Uterus (tissue), 4 donors: ENCODE results near the gene NTN4. TPM values are rescaled to one million over a fixed set of nuclear protein-coding genes. Genes with fewer than 3 reads are reported as not detected.
"Not testable (repeated sequence)": the region's sequence is repeated elsewhere in the genome, so short reads cannot be mapped to it uniquely, and the experiment has no call there.

Source experiments
- DNase-seq, 2 donors: peaks; one replicate each; pipeline ENCODE4 v3.0.0-alpha.2; 2019 to 2020
- H3K27ac ChIP-seq, 2 donors: fragments of 200-600 bp; sonication (generic); 1 replicate in 1 of 2; 2 replicates in 1 of 2; pipeline ENCODE4 v1.5.1; 2016 to 2018
- H3K27me3 ChIP-seq, 2 donors: fragments of 200-600 bp; sonication (generic); one replicate each; pipeline ENCODE4 v1.5.1; 2018 to 2019; ENCODE audit warnings: control low read depth in 1 of 2
- H3K36me3 ChIP-seq, 2 donors: fragments of 200-600 bp; sonication (generic); one replicate each; pipeline ENCODE4 v1.5.1; 2019; ENCODE audit warnings: control low read depth in 1 of 2
- H3K4me1 ChIP-seq, 2 donors: fragments of 200-600 bp; sonication (generic); one replicate each; pipeline ENCODE4 v1.5.1; 2018 to 2019; ENCODE audit warnings: control low read depth in 1 of 2
- H3K4me3 ChIP-seq, 2 donors: fragments of 200-600 bp; sonication (generic); 1 replicate in 1 of 2; 2 replicates in 1 of 2; pipeline ENCODE4 v1.5.1; 2018 to 2019; ENCODE audit warnings: mild to moderate bottlenecking in 1 of 2
- H3K9me3 ChIP-seq, 2 donors: fragments of 200-600 bp; sonication (generic); one replicate each; pipeline ENCODE4 v1.5.1; 2019; ENCODE audit warnings: control low read depth in 1 of 2
- CTCF ChIP-seq, 4 experiments: fragments of 200-600 bp in 2 of 4; fragments of 450-650 bp in 2 of 4; sonication (generic) in 2 of 4; IDR thresholded peaks; one replicate each; pipeline ENCODE4 v1.5.1; 2016 to 2019; ENCODE audit warnings: antibody characterized with exemption in 4 of 4, mild to moderate bottlenecking in 2 of 4, moderate library complexity in 1 of 4
- POLR2A ChIP-seq, 2 donors: fragments of 450-650 bp; IDR thresholded peaks; one replicate each; pipeline ENCODE4 v1.6.1; 2016; ENCODE audit warnings: antibody characterized with exemption in 2 of 2, mild to moderate bottlenecking in 1 of 2, moderate library complexity in 1 of 2
- intact Hi-C: fragments of 100-400 bp; cut with DNase I; formaldehyde crosslinking; loops from one replicate; pipeline ENCODE4 v1.15.1; 2023; ENCODE audit warnings: low total_unique reads
- total RNA-seq, 4 donors: library from RNA; depleted of rRNA in 3 of 4; stranded (reverse); fragments of >200 nt in 3 of 4; gene quantifications; one replicate each; pipeline versions ENCODE4 v1.1.0 to v1.2.4, GENCODE V29; 2014 to 2023
- donor health status: DM: yes; HTN: yes; CAD: no.

NTN4 gene
- total RNA-seq, 4 donors from 2014 or later = 16.6 to 86.8 (median 28.2) TPM

- TF ChIP-seq CTCF (IDR thresholded peaks at IDR 0.05) (no peak), POLR2A (IDR thresholded peaks at IDR 0.05) (no peak)
Measured at GRCh38 chr12:95687937-95688336, 102.6 kb downstream of the NTN4 start.

GRCh38 chr12:95683418-95683817 lies 107.1 kb downstream of the NTN4 start:
- TF ChIP-seq POLR2A (IDR thresholded peaks at IDR 0.05) = no peak
- TF ChIP-seq CTCF (IDR thresholded peaks at IDR 0.05) = no peak
- H3K27me3 ChIP-seq = no peaks in the 10 kb centered on the region
- intact Hi-C loops = no loop called here
- no peaks in the 10 kb centered on the region for H3K36me3 ChIP-seq
- H3K4me1 ChIP-seq = no peaks in the 10 kb centered on the region
- H3K9me3 ChIP-seq = no peaks in the 10 kb centered on the region
- no peak for DNase-seq
- H3K4me3 ChIP-seq = no peak overlapping the region
- no peak overlapping the region for H3K27ac ChIP-seq

More at GRCh38 chr12:95687937-95688336, 102.6 kb downstream of the NTN4 start:
- Histone ChIP-seq H3K4me3 (no peak overlapping the region), H3K27me3 (no peaks in the 10 kb centered on the region), H3K27ac (no peak overlapping the region), H3K9me3 (no peaks in the 10 kb centered on the region), H3K4me1 (no peaks in the 10 kb centered on the region), H3K36me3 (no peaks in the 10 kb centered on the region)
- intact Hi-C loops = no loop called here
- no peak for DNase-seq

GRCh38 chr12:95681210-95681765 lies 109.3 kb downstream of the NTN4 start:
- no peaks in the 10 kb centered on the region for H3K27me3 ChIP-seq

GRCh38 chr12:95678684-95679083 lies 111.9 kb downstream of the NTN4 start:
- no peaks in the 10 kb centered on the region for H3K27me3 ChIP-seq
- no peak overlapping the region for H3K27ac ChIP-seq
- no peak for DNase-seq
- TF ChIP-seq CTCF (IDR thresholded peaks at IDR 0.05) (no peak), POLR2A (IDR thresholded peaks at IDR 0.05) (no peak)
- intact Hi-C loops = no loop called here
- no peaks in the 10 kb centered on the region for H3K4me1 ChIP-seq
- H3K9me3 ChIP-seq = no peaks in the 10 kb centered on the region
- H3K36me3 ChIP-seq = no peaks in the 10 kb centered on the region
- H3K4me3 ChIP-seq = no peak overlapping the region

More at GRCh38 chr12:95681210-95681765, 109.3 kb downstream of the NTN4 start:
- intact Hi-C loops = no loop called here
- Histone ChIP-seq H3K4me3 (no peak overlapping the region), H3K9me3 (no peaks in the 10 kb centered on the region), H3K27ac (no peak overlapping the region), H3K4me1 (no peaks in the 10 kb centered on the region), H3K36me3 (no peaks in the 10 kb centered on the region)
- TF ChIP-seq POLR2A (IDR thresholded peaks at IDR 0.05) = no peak
- TF ChIP-seq CTCF (IDR thresholded peaks at IDR 0.05) = no peak
- DNase-seq = no peak

GRCh38 chr12:95677782-95678181 lies 112.8 kb downstream of the NTN4 start:
- H3K27me3 ChIP-seq, DNase-seq, H3K9me3 ChIP-seq, H3K4me1 ChIP-seq, H3K4me3 ChIP-seq, H3K36me3 ChIP-seq, intact Hi-C loops, H3K27ac ChIP-seq: not testable (repeated sequence)

- Histone ChIP-seq H3K36me3 (no peaks in the 10 kb centered on the region), H3K4me3 (no peak overlapping the region), H3K9me3 (no peaks in the 10 kb centered on the region), H3K4me1 (no peaks in the 10 kb centered on the region), H3K27me3 (no peaks in the 10 kb centered on the region), H3K27ac (no peak overlapping the region)
- no peak for TF ChIP-seq CTCF (IDR thresholded peaks at IDR 0.05)
- TF ChIP-seq POLR2A (IDR thresholded peaks at IDR 0.05) = no peak
- no peak for DNase-seq
- intact Hi-C loops = no loop called here
Measured at GRCh38 chr12:95674631-95675030, 115.9 kb downstream of the NTN4 start.
